K562 (cell line): Measurements from ENCODE around the gene PREP. TPM values are rescaled to one million over a fixed set of nuclear protein-coding genes. Genes with fewer than 3 reads are reported as not detected.

Source experiments
- BHLHE40 ChIP-seq: IDR thresholded peaks from 2 replicates; pipeline ENCODE4 v1.6.1; 2011; ENCODE audit warnings: low read length, improper control_type of control experiment
- CBX2 ChIP-seq: fragments of 200-600 bp; sonication (generic); IDR thresholded peaks from one replicate; pipeline ENCODE4 v1.6.1; 2012; ENCODE audit warnings: mild to moderate bottlenecking, low read length, inconsistent platforms; ENCODE audit not compliant: insufficient read depth, poor library complexity, severe bottlenecking
- CREB1 ChIP-seq, 2 experiments: sonication (generic) in 1 of 2; formaldehyde crosslinking in 1 of 2; IDR thresholded peaks; 2 replicates each; pipeline versions ENCODE4 v1.6.1 to v1.8.0; 2012 to 2022; ENCODE audit warnings: inconsistent platforms in 1 of 2, mild to moderate bottlenecking in 1 of 2, missing genetic modification reagents in 1 of 2, moderate library complexity in 1 of 2
- EHMT2 ChIP-seq: fragments of 450-650 bp; IDR thresholded peaks from 2 replicates; pipeline ENCODE4 v1.6.1; 2018; ENCODE audit warnings: antibody characterized with exemption
- ETV1 ChIP-seq: fragments of 450-650 bp; conservative IDR thresholded peaks from 2 replicates; pipeline ENCODE4 v1.6.1; 2016; ENCODE audit warnings: missing genetic modification characterization, control low read depth, low read depth, missing compliant biosample characterization
- HMBOX1 ChIP-seq: sonication (generic); IDR thresholded peaks from 2 replicates; pipeline ENCODE4 v1.6.1; 2016
- MED1 ChIP-seq: sonication (generic); formaldehyde crosslinking; IDR thresholded peaks from 2 replicates; pipeline ENCODE4 v1.8.1; 2023; ENCODE audit warnings: missing genetic modification reagents, borderline replicate concordance
- MTA2 ChIP-seq: fragments of 450-650 bp; IDR thresholded peaks from 2 replicates; pipeline ENCODE4 v1.6.1; 2016; ENCODE audit warnings: low read depth
- NFE2 ChIP-seq: IDR thresholded peaks from 2 replicates; pipeline ENCODE4 v1.6.1; 2014; ENCODE audit warnings: antibody characterized with exemption, low read depth
- SMARCA5 ChIP-seq: fragments of 450-650 bp; IDR thresholded peaks from 2 replicates; pipeline ENCODE4 v1.6.1; 2016
- TGIF2 ChIP-seq: sonication (generic); formaldehyde crosslinking; IDR thresholded peaks from 2 replicates; pipeline ENCODE4 v1.8.1; 2022; ENCODE audit warnings: mild to moderate bottlenecking, missing genetic modification reagents, moderate library complexity
- ZBTB1 ChIP-seq: sonication (generic); formaldehyde crosslinking; IDR thresholded peaks from 2 replicates; pipeline ENCODE4 v1.8.1; 2023; ENCODE audit warnings: missing genetic modification reagents, low read depth, mild to moderate bottlenecking, borderline replicate concordance
- ZBTB12 ChIP-seq: fragments of 250-450 bp; sonication (Bioruptor Pico); IDR thresholded peaks from 2 replicates; pipeline ENCODE4 v1.4.0; 2020
- ZC3H8 ChIP-seq: fragments of 450-650 bp; IDR thresholded peaks from 2 replicates; pipeline ENCODE4 v1.6.1; 2017
- ZNF449 ChIP-seq: fragments of 250-450 bp; sonication (Bioruptor Pico); IDR thresholded peaks from 2 replicates; pipeline ENCODE4 v1.8.0; 2022; ENCODE audit warnings: moderate library complexity, mild to moderate bottlenecking, inconsistent platforms
- polyA plus RNA-seq, 8 experiments: library from polyadenylated mRNA; depleted of rRNA in 4 of 8; stranded (reverse) in 5 of 8; unstranded in 3 of 8; fragments of >200 nt; fragmentation: Nextera tagmentation in 2 of 8; fragmentation: Illumina TruSeq in 1 of 8; extraction: Ambion mirVana in 2 of 8; extraction: Trizol in 1 of 8; gene quantifications; 2 replicates each; pipeline versions ENCODE4 v1.2.1 to v1.2.3, GENCODE V29; 2011 to 2014; ENCODE audit warnings: inconsistent platforms in 1 of 8, missing spikeins in 1 of 8
- total RNA-seq, 7 experiments: library from RNA; depleted of rRNA in 6 of 7; stranded (reverse); fragments of >200 nt in 6 of 7; fragmentation: Illumina TruSeq in 2 of 7; extraction: Trizol in 2 of 7; gene quantifications; 2 replicates each; pipeline versions ENCODE4 v1.2.1 to v1.2.3, GENCODE V29; 2011 to 2021; ENCODE audit warnings: low replicate concordance in 1 of 7
- TF ChIP-seq, protein P1 (sequence below), 3 experiments: fragments of 200-800 bp in 1 of 3; sonication (Bioruptor generic) in 1 of 3; sonication (generic) in 1 of 3; formaldehyde crosslinking in 1 of 3; IDR thresholded peaks; 2 replicates each; pipeline versions ENCODE4 v1.6.1 to v1.8.0; 2016 to 2022; ENCODE audit warnings: mild to moderate bottlenecking in 2 of 3, missing compliant biosample characterization in 2 of 3, missing genetic modification characterization in 2 of 3, missing genetic modification reagents in 1 of 3
- TF ChIP-seq, protein P2 (sequence below): fragments of 250-450 bp; sonication (Bioruptor Pico); IDR thresholded peaks from 2 replicates; pipeline ENCODE4 v1.9.0; 2021; ENCODE audit warnings: mild to moderate bottlenecking, inconsistent platforms
- TF ChIP-seq, protein P3 (sequence below): sonication (generic); formaldehyde crosslinking; IDR thresholded peaks from 2 replicates; pipeline ENCODE4 v1.8.1; 2023; ENCODE audit warnings: mild to moderate bottlenecking, missing genetic modification reagents, moderate library complexity

The PREP gene
- total and polyA plus RNA-seq, 9 of the 15 experiments (the other 6 are each of a cell fraction or from before 2014, with no cell fraction given) = 14.1 to 60.8 (median 28.3) TPM

GRCh38 chr6:105402090-105402938 is 568 bp downstream of the PREP start (continued):
- TF ChIP-seq, protein P1, sequence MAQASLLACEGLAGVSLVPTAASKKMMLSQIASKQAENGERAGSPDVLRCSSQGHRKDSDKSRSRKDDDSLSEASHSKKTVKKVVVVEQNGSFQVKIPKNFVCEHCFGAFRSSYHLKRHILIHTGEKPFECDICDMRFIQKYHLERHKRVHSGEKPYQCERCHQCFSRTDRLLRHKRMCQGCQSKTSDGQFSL (CRISPR knock-in tag; IDR thresholded peaks at IDR 0.05) = peak; percentile 61; the same call in 1 of the 2 replicates
- TF ChIP-seq, protein P1 (tag; IDR thresholded peaks at IDR 0.05) = no peak
- TF ChIP-seq CREB1 (IDR thresholded peaks at IDR 0.05) (0 out of 2 replicates have a peak, but pooled peaks have one; percentile 8), CREB1 (CRISPR knock-in tag; IDR thresholded peaks at IDR 0.05) (peak; percentile 46; the same call in 1 of the 2 replicates), ZC3H8 (0 out of 2 replicates have a peak, but pooled peaks have one; percentile 81), CBX2 (no peak), ZBTB1 (CRISPR knock-in tag) (0 out of 2 replicates have a peak, but pooled peaks have one; percentile 7), ETV1 (tag) (no peak), EHMT2 (0 out of 2 replicates have a peak, but pooled peaks have one; percentile 48), BHLHE40 (no peak), MED1 (CRISPR knock-in tag) (no peak), ZBTB12 (CRISPR knock-in tag) (no peak; the same call in 1 of the 2 replicates), TGIF2 (CRISPR knock-in tag) (0 out of 2 replicates have a peak, but pooled peaks have one; percentile 41), MTA2 (no peak), HMBOX1 (no peak), NFE2 (no peak), SMARCA5 (no peak), ZNF449 (CRISPR knock-in tag) (no peak)
- TF ChIP-seq, protein P2, sequence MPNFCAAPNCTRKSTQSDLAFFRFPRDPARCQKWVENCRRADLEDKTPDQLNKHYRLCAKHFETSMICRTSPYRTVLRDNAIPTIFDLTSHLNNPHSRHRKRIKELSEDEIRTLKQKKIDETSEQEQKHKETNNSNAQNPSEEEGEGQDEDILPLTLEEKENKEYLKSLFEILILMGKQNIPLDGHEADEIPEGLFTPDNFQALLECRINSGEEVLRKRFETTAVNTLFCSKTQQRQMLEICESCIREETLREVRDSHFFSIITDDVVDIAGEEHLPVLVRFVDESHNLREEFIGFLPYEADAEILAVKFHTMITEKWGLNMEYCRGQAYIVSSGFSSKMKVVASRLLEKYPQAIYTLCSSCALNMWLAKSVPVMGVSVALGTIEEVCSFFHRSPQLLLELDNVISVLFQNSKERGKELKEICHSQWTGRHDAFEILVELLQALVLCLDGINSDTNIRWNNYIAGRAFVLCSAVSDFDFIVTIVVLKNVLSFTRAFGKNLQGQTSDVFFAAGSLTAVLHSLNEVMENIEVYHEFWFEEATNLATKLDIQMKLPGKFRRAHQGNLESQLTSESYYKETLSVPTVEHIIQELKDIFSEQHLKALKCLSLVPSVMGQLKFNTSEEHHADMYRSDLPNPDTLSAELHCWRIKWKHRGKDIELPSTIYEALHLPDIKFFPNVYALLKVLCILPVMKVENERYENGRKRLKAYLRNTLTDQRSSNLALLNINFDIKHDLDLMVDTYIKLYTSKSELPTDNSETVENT (CRISPR knock-in tag) = no peak
- TF ChIP-seq, protein P3, sequence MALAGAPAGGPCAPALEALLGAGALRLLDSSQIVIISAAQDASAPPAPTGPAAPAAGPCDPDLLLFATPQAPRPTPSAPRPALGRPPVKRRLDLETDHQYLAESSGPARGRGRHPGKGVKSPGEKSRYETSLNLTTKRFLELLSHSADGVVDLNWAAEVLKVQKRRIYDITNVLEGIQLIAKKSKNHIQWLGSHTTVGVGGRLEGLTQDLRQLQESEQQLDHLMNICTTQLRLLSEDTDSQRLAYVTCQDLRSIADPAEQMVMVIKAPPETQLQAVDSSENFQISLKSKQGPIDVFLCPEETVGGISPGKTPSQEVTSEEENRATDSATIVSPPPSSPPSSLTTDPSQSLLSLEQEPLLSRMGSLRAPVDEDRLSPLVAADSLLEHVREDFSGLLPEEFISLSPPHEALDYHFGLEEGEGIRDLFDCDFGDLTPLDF (CRISPR knock-in tag) = no peak
